ENCODE measurements around the gene OR2M7.
"Not testable (repeated sequence)": the region's sequence is repeated elsewhere in the genome, so short reads cannot be mapped to it uniquely, and the experiment has no call there.

- TF ChIP-seq CTCF, POLR2A (IDR thresholded peaks at IDR 0.05): not testable (repeated sequence)
Measured at GRCh38 chr1:248305672-248306071, 18.7 kb downstream of the OR2M7 start.
